K562 (cell line): ENCODE results near the gene WIPF1.
A peak's percentile ranks its signal among the peaks of the same experiment; 100 is the strongest.

Source experiments
- CTCF ChIP-seq, 3 experiments: IDR thresholded peaks in 2 of 3; conservative IDR thresholded peaks in 1 of 3; 2 replicates each; pipeline ENCODE4 v1.5.1; 2011 to 2012; ENCODE audit warnings: low read length in 3 of 3, mild to moderate bottlenecking in 3 of 3, control low read depth in 2 of 3, improper control_type of control experiment in 1 of 3, inconsistent platforms in 1 of 3, low read depth in 1 of 3, mixed read lengths in 1 of 3, moderate library complexity in 1 of 3; ENCODE audit not compliant: insufficient read depth in 2 of 3
- HDAC2 ChIP-seq: fragments of 450-650 bp; IDR thresholded peaks from 2 replicates; pipeline ENCODE4 v1.6.1; 2016; ENCODE audit warnings: mild to moderate bottlenecking
- NR1H2 ChIP-seq: sonication (generic); formaldehyde crosslinking; IDR thresholded peaks from 2 replicates; pipeline ENCODE4 v1.4.0; 2020; ENCODE audit warnings: mild to moderate bottlenecking, missing genetic modification reagents
- SMC3 ChIP-seq: conservative IDR thresholded peaks from 2 replicates; pipeline ENCODE4 v1.6.1; 2011; ENCODE audit warnings: low read depth, low read length, improper control_type of control experiment; ENCODE audit not compliant: insufficient read depth
- THRA ChIP-seq: fragments of 450-650 bp; IDR thresholded peaks from 2 replicates; pipeline ENCODE4 v1.6.1; 2017; ENCODE audit warnings: mild to moderate bottlenecking, moderate library complexity

GRCh38 chr2:174546519-174547506, 50.8 kb downstream of the WIPF1 start:
- TF ChIP-seq SMC3 (peak; percentile 66; the same call in 1 of the 2 replicates), CTCF (IDR thresholded peaks at IDR 0.05 in 2 of 3, conservative IDR thresholded peaks at IDR 0.05 in 1 of 3; ENCODE audit: insufficient read depth in 2 of 3, low read depth in 1 of 3, low read length in 3 of 3) (peak; percentile 88 to 97 (median 89)), THRA (no peak), NR1H2 (no peak), HDAC2 (no peak)
